Measurements from ENCODE around the gene SYNPO.

The SYNPO gene, protein sequence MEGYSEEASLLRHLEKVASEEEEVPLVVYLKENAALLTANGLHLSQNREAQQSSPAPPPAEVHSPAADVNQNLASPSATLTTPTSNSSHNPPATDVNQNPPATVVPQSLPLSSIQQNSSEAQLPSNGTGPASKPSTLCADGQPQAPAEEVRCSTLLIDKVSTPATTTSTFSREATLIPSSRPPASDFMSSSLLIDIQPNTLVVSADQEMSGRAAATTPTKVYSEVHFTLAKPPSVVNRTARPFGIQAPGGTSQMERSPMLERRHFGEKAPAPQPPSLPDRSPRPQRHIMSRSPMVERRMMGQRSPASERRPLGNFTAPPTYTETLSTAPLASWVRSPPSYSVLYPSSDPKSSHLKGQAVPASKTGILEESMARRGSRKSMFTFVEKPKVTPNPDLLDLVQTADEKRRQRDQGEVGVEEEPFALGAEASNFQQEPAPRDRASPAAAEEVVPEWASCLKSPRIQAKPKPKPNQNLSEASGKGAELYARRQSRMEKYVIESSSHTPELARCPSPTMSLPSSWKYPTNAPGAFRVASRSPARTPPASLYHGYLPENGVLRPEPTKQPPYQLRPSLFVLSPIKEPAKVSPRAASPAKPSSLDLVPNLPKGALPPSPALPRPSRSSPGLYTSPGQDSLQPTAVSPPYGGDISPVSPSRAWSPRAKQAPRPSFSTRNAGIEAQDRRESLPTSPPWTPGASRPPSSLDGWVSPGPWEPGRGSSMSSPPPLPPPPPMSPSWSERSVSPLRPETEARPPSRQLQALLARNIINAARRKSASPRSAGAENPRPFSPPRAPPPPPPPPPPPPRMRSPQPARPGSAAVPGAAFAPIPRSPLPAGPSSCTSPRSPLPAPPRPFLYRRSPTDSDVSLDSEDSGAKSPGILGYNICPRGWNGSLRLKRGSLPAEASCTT

DNA sequence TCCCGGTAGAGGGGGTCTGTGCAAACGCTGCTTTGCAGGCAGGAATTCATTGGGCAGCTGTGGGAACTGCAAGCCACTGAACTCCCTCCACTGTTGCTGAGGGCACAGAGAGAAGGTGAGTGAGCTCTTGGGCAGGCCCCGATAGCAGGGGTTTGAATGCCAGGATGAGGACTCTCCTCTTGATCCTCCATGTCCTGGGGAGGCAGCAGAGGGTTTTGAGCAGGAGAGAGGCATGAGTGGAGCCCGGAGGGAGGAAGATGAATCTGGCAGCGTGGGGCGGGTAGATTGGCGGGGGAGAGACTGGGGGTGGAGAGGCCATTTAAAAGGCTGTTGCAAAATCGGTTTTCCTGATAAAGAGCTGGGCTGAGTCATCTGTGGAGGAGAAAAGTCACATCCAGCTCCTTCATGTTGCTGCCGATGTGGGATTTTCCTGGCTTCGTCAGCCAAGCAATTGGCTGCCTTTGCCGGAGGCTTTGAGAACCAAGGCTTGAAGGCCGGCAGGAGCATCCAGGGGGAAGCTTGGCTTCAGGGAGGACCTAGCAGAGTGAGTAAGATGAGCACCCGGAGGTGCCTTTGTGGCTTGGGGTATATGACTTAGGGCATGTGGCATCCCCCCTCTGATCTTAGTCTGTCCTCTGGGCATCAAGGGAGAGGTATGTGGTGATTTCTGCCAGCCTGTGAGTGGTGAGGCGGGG, at the start of gene SYNPO:
TSS of gene SYNPO (plus strand) at position 350 of the 695 bp plus-strand sequence. CDS start 7,616 bp downstream, outside the sequence.
- FAIRE-seq, result no peak

DNA sequence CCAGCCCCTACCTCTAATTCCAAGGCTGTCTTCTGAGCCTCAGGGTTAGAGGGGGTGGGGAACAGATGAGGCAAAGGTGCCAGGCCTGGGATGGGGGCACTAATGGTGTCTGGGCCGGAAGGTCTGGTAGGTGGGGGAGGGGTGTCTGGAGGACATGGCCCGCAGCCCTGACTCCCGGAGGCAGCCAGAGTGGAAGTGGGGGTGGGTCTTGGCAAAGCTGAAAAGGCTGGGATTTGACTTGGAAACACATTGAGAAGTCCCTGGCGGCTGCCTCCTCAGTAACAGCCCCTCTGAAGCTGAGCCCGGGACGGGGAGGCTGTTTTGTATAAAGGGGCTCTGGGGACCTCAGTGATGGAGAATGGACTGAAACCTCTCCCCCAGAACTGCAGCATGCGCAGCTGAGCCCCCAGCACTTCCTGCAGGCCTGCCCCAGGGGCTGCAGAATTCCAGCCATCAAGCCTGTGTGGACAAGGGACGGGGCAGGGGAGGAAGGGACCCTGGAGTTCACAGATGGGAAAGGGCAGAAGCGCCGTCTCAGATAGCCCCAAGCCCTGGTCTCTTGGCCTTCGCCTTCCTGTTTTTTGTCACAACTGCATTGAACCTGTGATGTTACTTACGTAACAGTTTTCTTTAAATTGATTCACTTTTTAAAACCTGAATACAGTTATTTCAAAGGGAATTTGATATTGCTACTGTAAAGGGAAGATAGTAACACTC, 49.3 kb upstream of the SYNPO start:
- FAIRE-seq, result no peak

DNA sequence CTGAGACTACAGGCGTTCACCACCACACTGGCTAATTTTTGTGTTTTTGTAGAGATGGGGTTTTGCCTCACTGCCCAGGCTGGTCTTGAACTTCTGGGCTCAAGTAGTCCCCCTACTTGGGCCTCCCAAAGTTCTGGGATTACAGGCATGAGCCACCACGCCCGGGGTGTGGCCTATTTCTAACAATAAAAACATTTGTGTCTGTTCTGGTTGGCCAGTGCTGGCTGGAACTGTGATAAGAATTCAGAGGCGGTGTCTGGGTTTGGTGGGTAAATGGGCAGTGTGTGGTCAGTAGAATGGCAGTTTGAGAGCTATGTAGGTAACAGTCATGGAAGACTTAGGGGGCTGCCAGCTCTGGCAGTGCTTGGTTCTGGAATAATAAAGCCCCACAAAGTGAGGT, 46.9 kb upstream of the SYNPO start:
- FAIRE-seq, result no peak

DNA sequence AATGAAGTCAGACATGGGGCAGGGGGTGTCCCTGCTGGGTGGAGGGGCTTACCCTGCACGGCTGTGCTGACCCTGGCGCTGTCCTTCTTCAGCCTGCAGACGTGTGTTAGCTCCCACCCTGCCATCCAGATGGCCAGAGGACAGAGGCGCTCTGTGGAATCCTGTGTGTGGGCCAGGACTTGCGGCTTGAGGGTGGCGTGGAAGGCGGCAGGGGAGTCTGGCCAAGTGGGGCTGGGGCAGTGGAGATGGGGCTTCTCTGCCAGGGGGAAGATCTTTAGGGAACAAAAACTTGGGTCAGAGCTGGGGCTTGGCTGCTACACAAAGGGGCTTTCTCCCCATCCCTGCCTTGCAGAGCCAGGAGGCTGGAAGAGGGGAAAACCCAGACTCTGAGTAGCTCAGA, 46.5 kb upstream of the SYNPO start:
- FAIRE-seq, result no peak

DNA sequence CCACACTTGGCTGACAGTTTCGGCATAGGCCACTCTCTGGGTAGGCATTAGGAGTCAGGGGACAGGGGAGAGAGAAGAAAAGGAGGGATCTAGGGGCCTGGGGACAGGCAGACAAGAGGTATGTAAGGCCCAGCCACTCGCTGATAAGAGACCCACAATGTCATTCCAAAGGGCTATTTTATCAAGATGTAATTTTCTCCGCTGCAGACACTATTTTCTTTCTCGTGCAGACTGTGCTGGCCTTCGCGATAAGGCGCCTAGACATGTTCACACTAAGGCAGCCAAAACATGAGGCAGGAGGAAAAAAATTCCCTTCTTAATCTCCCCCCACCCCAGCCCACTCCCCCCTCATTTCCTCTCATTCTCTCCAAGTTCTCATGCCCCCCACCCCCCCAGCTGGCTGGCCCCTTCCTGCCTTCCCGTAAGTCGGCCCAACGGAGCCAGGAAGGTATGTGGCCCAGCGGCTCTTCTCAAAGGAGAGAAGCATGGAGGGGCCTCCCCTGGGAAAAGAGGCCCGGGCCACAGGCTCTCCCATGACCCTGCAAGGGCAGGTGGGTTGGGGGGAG, 44.9 kb upstream of the SYNPO start:
- no peak for FAIRE-seq

DNA sequence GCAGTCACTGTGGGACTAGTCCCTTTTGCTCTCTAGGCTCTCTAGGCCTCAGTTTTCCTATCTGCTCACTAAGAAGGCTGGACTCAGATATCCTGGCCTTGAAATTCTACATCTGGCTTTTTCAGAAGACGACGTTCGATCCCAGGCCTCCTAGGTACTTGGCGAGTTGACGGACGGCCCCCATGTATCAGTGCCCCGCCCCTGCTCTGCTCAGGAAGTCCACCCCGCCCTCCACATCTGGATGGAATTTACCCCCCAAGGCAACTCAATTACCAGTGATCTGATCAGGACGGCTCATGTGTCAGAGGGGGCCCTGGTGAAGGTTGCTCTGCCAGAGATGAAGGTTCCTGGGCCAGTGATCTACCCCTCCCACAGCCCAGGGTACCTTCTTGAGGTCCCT, 44.1 kb upstream of the SYNPO start:
- FAIRE-seq, result no peak

DNA sequence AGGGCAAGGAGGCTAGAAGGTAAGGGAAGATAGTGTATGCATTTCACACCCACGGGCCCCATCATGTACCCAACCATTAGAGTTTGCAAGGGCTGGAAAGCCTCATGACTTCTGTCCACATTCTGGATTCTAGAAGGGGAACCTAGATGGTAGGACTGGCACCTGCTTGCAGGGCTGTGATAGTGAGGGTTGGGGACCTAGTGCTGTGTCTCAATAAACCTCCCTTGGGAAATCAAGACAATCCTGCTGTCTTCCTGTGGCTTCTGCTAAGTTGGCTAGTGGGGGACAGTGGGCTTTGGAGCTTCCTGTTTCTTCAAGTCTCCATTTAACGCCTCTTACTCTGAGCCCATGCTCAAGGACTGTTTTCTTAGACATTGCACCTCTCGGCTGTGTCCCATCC, 43.6 kb upstream of the SYNPO start:
- FAIRE-seq, result no peak

DNA sequence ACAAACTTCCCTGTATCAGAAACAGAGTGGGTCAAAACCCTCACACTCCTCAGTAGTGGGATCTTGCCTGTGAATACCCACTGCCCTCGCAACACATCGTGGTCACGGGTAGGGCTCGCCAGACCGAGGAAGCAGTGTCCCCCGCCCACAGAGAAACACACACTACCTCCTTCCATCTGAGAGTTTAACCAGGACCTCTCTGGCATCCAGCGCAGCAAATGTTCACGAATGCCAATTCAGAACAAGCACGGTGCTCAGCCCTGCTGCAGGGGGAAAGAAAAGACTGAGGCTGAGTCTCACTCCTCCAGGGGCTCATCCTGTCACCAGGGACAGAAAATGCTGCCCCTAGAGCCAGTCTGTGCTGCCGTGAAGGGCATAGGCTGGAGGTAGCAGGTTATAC, 42.5 kb upstream of the SYNPO start:
- FAIRE-seq, result no peak

DNA sequence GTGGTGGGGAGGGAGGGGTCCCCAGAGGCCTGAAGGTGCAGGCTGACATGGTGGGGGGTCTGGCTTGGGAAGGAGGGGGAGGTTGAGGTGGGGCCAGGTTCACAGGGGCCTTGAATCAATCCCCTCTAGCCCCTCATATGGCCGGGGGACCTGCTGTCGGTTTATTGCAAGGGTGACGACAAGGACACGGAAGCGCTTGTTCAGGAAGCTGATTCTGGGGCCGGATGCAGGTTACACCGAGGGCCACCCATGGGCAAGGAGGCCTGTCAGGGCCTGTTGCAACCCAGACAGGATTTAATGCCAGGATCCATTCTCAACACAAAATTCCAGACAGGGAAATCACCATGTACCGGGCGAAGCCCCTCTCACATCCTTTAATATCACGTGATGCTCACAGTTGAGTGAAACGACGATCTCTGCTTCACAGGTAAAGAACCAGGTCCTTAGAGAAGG, 41.6 kb upstream of the SYNPO start:
- FAIRE-seq, result no peak

DNA sequence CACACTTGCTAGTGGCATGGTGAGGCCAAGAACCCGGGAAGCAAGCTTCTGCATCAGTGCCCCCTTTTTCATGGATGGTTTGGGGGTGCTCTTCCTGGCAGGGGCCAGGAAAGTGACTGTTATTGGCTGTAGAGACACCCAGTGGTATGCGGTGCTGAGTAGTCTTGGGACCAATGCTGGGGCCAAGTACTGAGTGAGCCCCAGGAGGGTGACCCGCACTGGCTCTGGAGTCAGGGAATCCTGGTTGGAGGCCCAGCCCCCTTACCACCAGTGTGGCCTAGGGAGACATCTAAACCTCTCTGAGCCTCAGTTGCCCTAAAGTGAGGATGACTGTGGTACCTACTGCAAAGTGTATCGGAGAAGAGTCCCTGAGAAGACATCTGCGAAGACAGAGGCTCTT, 41.2 kb upstream of the SYNPO start:
- no peak for FAIRE-seq

DNA sequence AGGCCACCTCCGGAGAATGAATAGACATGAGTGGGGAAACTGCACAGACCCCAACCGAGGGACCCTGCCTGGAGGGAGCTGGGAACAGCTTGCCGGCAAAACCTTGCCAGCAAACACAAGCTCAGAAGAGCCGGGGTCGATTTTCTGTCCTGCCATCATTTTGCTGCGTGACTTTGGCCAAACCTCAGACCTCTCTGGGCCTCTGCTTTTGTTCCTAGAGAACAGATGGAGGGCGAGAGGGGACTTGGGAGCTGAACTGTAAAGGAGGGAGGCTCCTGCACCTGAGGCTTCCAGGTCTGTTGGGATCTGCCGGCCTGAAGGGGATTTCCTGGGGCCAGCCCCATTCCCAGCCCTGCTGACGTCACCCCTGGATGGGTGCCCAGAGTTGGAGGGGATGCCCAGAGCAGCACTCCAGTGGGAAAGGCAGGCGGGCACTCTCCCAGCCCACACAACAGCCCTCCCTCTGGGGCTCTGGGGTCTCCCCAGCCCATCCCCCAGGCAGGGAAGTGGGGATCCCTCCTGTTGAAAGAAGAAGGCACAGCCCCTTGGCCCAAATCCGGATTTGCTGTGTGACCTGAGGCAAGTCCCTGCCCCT, 40.4 kb upstream of the SYNPO start:
- FAIRE-seq, result no peak

DNA sequence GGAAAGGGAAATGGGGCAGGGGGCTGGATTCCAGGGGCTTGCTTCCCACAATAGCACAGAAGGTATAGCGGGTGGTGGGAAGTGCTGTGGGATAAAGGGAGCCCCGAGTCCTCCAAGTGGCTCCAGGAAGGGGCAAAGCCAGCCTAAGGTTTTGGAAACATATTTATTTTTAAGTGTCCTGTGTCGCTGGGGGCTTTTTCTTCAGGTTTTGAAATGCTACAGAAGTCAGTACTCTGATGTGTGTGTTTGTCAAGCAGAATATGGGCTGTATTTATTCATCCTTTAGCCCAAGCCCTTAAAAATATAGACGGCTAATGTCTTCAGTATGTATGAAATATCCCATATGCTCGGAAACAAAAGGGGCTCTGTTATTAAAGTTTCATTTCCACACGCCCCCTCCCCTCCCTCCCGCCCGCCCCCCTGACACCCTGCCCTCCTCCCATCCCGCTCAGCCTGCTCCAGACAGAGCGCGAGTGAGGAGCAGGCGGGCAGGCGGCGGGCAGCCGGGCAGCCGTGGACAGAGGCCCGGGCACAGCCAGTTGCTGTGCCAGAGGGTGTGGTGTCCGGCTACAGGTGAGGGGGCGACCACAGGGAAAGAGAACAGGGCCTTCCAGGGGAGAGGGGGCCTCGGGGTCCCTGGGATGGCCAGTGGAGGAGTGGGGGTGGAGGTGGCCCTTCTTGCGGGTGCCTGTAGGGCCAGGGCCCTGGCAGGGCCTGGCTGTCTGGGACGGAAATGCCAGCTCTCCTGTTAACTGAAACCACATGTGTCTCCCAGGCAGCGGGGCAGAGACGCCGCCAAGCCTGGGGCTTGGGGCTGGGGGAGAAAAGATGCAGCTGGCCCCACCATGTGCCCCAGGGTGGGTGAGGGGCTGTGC, 39.6 kb upstream of the SYNPO start:
- no peak for FAIRE-seq

DNA sequence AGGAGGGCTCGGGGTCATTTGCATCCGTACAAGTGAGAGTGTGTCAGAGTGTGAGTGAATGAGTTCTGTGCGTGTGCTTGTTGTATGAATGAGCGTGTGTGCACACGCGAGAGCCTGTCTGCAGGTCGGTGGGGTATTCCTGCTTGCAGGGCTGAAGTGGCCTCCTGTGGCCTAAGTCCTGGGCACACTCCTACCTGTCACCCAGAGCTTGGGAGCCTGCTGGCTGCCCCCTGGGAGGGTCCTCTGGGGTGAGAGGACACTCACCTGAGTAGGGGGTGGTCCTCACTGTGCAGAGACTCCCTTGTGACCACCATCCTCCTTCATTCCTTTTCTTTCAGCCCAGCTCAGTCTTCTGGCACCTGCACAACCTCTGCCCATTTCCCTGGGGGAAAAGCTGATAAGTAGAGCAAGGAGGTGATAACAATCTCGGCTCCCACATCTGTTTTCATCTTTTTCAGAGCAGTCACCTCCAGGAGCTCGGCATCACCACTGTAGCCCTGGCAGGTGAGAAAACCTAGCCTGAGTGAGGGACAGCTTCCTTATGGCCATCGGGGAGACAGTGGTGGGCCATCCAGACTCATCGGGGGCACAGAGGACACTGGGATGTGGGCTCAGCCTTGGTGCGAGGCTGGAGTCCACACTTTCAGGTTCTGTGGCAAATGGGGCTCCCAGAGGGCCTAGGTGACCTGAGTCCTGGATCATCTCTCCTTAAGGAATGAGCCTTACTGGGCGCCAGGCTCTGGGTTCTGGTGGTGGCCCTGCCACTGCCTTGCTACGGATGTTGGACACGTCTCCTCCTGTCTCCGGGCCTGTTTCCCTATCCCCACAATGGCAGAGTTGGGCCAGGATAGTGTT, 38.7 kb upstream of the SYNPO start:
- FAIRE-seq, result no peak

DNA sequence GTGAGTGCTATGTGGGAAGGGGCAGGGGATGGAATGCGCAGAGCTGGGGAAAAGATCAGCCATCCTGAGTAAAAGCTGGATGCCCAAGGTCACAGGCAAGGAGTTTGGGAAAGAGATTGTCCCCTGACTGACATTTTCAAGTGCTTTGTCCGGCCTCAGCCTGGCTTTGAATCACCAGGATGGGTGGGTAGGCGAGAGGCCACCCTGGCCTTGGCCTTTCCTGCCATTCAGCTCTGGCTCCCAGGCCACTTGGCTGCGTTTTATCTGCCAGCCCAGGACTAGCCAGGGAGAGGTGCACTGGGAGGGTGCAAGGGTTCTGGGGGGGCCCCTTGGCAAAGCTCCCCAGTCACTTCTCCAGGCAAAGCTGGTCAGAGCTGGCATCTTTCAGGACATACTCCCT, 37.4 kb upstream of the SYNPO start:
- no peak for FAIRE-seq

DNA sequence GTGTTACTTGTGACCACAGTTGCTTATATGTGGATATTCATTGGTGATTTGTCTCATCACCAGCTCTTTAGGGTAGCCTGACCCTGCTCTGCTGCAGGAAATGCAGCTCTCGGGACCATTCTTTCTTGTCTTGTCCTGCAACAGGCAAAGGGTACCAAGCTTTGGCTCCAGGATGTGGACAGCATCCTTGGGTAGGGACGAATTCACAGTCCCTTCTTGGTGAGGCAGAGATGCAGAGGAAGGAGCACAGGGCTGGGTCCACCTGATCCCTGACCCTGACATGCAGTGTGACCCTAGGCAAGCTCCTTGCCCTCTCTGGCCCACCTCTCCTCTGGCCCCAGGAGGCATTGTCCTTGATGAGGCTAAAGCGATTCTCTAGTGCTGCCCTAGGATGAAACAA, 37.0 kb upstream of the SYNPO start:
- FAIRE-seq, result no peak

DNA sequence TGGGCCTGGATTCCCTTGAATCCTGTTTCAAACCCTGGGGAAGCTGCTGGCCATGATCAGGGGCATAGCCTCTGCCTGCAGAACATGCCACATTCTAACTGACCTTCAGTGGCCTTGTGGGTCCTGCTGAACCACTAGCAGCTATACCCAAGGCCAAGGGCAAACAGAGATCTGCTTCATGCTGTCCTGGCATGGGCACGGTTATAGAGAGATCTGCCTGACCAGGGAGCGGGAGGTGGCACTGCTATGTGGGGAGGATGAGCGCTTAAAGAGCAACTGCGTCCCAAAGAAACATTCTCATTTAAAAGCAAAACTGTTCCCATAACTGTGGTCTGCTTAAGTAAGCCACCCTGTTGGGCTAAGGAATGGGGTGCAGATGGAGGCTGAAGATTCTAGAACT, 36.5 kb upstream of the SYNPO start:
- no peak for FAIRE-seq

DNA sequence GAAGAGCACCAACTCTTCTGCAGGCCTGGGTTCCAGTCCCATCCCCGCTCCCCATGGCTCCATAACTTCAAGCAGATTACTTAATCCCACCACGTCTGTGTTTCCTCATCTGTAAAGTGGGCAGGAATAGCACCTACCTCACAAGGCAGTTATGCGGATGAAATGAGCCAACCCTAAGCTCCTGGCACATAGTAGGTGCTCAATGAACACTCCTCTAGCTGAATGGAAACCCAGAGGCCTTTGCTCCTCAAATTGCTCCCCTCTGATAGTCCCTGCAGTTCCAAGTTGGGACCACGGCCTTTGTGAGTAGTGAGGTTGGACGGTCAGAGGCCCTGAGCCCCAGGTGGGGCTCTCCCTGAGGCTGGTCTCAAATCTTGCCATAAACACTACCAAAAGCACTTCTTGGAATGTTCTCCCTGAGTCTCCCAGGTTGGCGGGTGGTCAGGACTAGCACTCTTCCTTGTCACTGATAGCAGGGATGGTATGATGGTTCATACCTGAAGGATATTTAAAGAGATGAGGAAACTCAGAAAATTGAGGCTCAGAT, 35.5 kb upstream of the SYNPO start:
- no peak for FAIRE-seq

DNA sequence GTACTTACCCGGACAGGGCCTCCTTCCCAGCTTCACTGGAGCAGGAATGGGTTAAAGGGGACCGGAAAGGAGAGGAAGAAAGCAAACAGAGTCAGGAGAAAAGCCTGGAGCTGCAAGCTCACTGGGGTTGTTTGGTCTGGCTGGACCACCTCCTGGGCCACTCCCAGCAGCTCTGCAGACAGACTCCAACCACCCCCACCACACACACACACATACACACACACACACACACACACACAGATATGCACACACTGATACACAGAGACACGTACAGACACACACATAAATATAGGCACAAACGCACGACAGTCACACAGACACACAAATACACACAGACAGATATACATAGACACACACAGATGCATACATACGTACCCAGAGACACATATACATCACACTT, 34.9 kb upstream of the SYNPO start:
- FAIRE-seq, result no peak

DNA sequence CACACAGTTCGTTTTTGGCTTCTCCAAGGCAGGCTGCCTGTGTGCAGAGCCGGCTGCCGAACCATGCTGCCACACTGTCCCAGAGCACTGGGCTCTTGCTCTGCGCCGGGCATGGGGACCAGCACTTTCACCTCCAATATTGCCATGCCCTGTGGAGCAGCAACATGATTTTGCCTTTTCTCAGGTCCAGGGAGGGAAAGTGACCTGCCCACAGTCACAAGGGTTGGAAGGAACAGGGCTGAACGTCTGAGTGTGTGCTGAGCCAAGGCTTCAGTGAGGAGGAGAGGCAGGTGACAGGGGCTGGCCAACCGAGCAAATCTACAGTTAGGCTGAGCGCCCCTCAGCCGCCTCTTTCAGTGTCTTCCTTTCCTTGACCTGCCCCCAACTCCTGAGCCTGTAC, 34.0 kb upstream of the SYNPO start:
- FAIRE-seq, result no peak

DNA sequence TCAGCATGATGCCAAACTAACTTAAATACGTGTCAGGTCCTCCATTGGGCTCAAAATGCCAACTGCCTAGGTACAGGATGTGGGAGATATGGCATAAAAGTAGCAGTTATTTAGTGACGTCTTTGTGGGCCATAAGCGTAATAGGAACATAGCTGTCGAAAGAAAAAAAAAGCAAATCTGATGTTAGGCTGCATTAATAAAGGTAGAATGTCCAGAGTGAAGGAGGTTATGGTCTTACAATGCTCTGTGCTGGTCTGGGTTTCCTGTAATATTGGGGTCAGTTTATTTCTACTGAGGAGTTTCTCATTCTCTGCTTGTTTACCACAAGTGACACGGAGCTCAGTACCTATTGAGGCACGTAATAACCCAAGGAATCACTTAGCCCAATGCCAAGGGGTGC, 33.4 kb upstream of the SYNPO start:
- FAIRE-seq, result no peak
